Stimulated activated naive B cell treated with anti-CD40 and anti-IgM and Interleukin-4, amounts not matched to agents 10 μg/mL and 1 μg/mL and 100 μg/mL, for 72 hours (primary cell): Measurements from ENCODE around the gene SYT9.
"Not testable (repeated sequence)": the region's sequence is repeated elsewhere in the genome, so short reads cannot be mapped to it uniquely, and the experiment has no call there.

Source experiments
- ATAC-seq, 2 donors: fragments of 150-1000 bp; cut with Tn5 transposase; replicated peaks; 2 replicates each; pipeline ENCODE4 v1.10.0; 2021; ENCODE audit warnings: moderate library complexity in 1 of 2
- DNase-seq: peaks from one replicate; pipeline ENCODE4 v3.0.0; 2021
- H3K27ac Mint-ChIP-seq: one replicate; pipeline ENCODE4 v1.8.0; 2022; ENCODE audit warnings: mild to moderate bottlenecking, mixed read lengths
- H3K27me3 Mint-ChIP-seq, 2 donors: one replicate each; pipeline ENCODE4 v1.8.0; 2022; ENCODE audit warnings: mixed read lengths in 2 of 2
- H3K36me3 Mint-ChIP-seq, 2 donors: one replicate each; pipeline ENCODE4 v1.8.0; 2022; ENCODE audit warnings: mixed read lengths in 2 of 2, mild to moderate bottlenecking in 1 of 2
- H3K4me1 Mint-ChIP-seq, 2 donors: one replicate each; pipeline ENCODE4 v1.8.0; 2022; ENCODE audit warnings: mixed read lengths in 2 of 2, mild to moderate bottlenecking in 1 of 2
- H3K4me3 Mint-ChIP-seq, 2 donors: one replicate each; pipeline ENCODE4 v1.8.0; 2022; ENCODE audit warnings: mild to moderate bottlenecking in 2 of 2, mixed read lengths in 2 of 2, moderate library complexity in 1 of 2
- H3K9me3 Mint-ChIP-seq, 2 donors: one replicate each; pipeline ENCODE4 v1.8.0; 2022; ENCODE audit warnings: mixed read lengths in 2 of 2, mild to moderate bottlenecking in 1 of 2

The SYT9 gene

GRCh38 chr11:7335442-7335841, 83.7 kb downstream of the SYT9 start:
- Mint-ChIP-seq H3K27me3 (peaks cover 30 to 54% of the 10 kb centered on the region in 2 donors), H3K9me3 (peaks cover 15 to 21% of the 10 kb centered on the region in 2 donors)
- not testable (repeated sequence) for H3K4me3 Mint-ChIP-seq, H3K36me3 Mint-ChIP-seq, ATAC-seq, H3K27ac Mint-ChIP-seq, DNase-seq, H3K4me1 Mint-ChIP-seq

GRCh38 chr11:7341551-7341950, 89.8 kb downstream of the SYT9 start:
- H3K27me3 Mint-ChIP-seq = peaks cover 43 to 77% of the 10 kb centered on the region in 2 donors
- no peak for DNase-seq
- ATAC-seq = no peak
- peaks cover 11 to 13% of the 10 kb centered on the region in 2 donors for H3K9me3 Mint-ChIP-seq
- H3K27ac Mint-ChIP-seq = no peak overlapping the region
- no peaks in the 10 kb centered on the region for H3K36me3 Mint-ChIP-seq
- H3K4me3 Mint-ChIP-seq = no peak overlapping the region
- no peaks in the 10 kb centered on the region for H3K4me1 Mint-ChIP-seq

GRCh38 chr11:7347611-7348431, 96.1 kb downstream of the SYT9 start:
- DNase-seq = no peak
- no peak overlapping the region for H3K27ac Mint-ChIP-seq
- no peak for ATAC-seq
- no peak overlapping the region for H3K4me3 Mint-ChIP-seq
- H3K9me3 Mint-ChIP-seq = peaks cover 0 to 2% of the 10 kb centered on the region in 2 donors
- H3K36me3 Mint-ChIP-seq = no peaks in the 10 kb centered on the region
- no peaks in the 10 kb centered on the region for H3K4me1 Mint-ChIP-seq
- H3K27me3 Mint-ChIP-seq = peaks cover 34 to 53% of the 10 kb centered on the region in 2 donors

- H3K4me1 Mint-ChIP-seq = peaks cover 0 to 4% of the 10 kb centered on the region in 2 donors
- no peak for ATAC-seq
- peaks cover 34 to 47% of the 10 kb centered on the region in 2 donors for H3K27me3 Mint-ChIP-seq
- DNase-seq = no peak
- no peaks in the 10 kb centered on the region for H3K9me3 Mint-ChIP-seq
- no peaks in the 10 kb centered on the region for H3K36me3 Mint-ChIP-seq
- no peak overlapping the region for H3K27ac Mint-ChIP-seq
- H3K4me3 Mint-ChIP-seq = no peak overlapping the region
Observed at GRCh38 chr11:7348432-7349304, 97.0 kb downstream of the SYT9 start.

- ATAC-seq (no peak), DNase-seq (no peak)
- Mint-ChIP-seq H3K27ac (no peak overlapping the region), H3K4me1 (peaks cover 0 to 4% of the 10 kb centered on the region in 2 donors), H3K4me3 (no peak overlapping the region), H3K36me3 (no peaks in the 10 kb centered on the region), H3K9me3 (no peaks in the 10 kb centered on the region), H3K27me3 (peaks cover 21 to 25% of the 10 kb centered on the region in 2 donors)
Observed at GRCh38 chr11:7351228-7351627, 99.5 kb downstream of the SYT9 start.

- no peaks in the 10 kb centered on the region for H3K36me3 Mint-ChIP-seq
- H3K9me3 Mint-ChIP-seq = no peaks in the 10 kb centered on the region
- ATAC-seq (peak; percentile 65 to 70), DNase-seq (peak; percentile 8)
- H3K27me3 Mint-ChIP-seq = peaks cover 13 to 24% of the 10 kb centered on the region in 2 donors
- no peak overlapping the region for H3K4me3 Mint-ChIP-seq
- peaks cover 0 to 4% of the 10 kb centered on the region in 2 donors for H3K4me1 Mint-ChIP-seq
- H3K27ac Mint-ChIP-seq = no peak overlapping the region
Observed at GRCh38 chr11:7353100-7353499, 101.4 kb downstream of the SYT9 start.

- H3K4me1 Mint-ChIP-seq = no peaks in the 10 kb centered on the region
- H3K9me3 Mint-ChIP-seq = no peaks in the 10 kb centered on the region
- no peaks in the 10 kb centered on the region for H3K36me3 Mint-ChIP-seq
- DNase-seq = no peak
- peaks cover 13 to 19% of the 10 kb centered on the region in 2 donors for H3K27me3 Mint-ChIP-seq
- no peak overlapping the region for H3K4me3 Mint-ChIP-seq
- H3K27ac Mint-ChIP-seq = no peak overlapping the region
- ATAC-seq = no peak
Observed at GRCh38 chr11:7364660-7365059, 113.0 kb downstream of the SYT9 start.

GRCh38 chr11:7367803-7368202, 116.1 kb downstream of the SYT9 start:
- Mint-ChIP-seq H3K27me3 (peaks cover 18 to 37% of the 10 kb centered on the region in 2 donors), H3K27ac (no peak overlapping the region), H3K36me3 (peaks cover 2 to 3% of the 10 kb centered on the region in 2 donors), H3K9me3 (peaks cover 8% of the 10 kb centered on the region in 2 donors), H3K4me3 (no peak overlapping the region), H3K4me1 (no peaks in the 10 kb centered on the region)
- DNase-seq (no peak), ATAC-seq (no peak)

- H3K27ac Mint-ChIP-seq = no peak overlapping the region
- peaks cover 8 to 18% of the 10 kb centered on the region in 2 donors for H3K9me3 Mint-ChIP-seq
- H3K27me3 Mint-ChIP-seq = peaks cover 50 to 75% of the 10 kb centered on the region in 2 donors
- no peaks in the 10 kb centered on the region for H3K4me1 Mint-ChIP-seq
- ATAC-seq = no peak
- no peak for DNase-seq
- no peak overlapping the region for H3K4me3 Mint-ChIP-seq
- H3K36me3 Mint-ChIP-seq = peaks cover 3 to 5% of the 10 kb centered on the region in 2 donors
Observed at GRCh38 chr11:7376386-7376785, 124.7 kb downstream of the SYT9 start.

- H3K9me3 Mint-ChIP-seq = peaks cover 0 to 3% of the 10 kb centered on the region in 2 donors
- H3K27me3 Mint-ChIP-seq = peaks cover 24 to 49% of the 10 kb centered on the region in 2 donors
- H3K4me3 Mint-ChIP-seq = no peak overlapping the region
- ATAC-seq = peak; percentile 49 to 89
- H3K27ac Mint-ChIP-seq = no peak overlapping the region
- H3K4me1 Mint-ChIP-seq = no peaks in the 10 kb centered on the region
- DNase-seq = peak; percentile 1
- H3K36me3 Mint-ChIP-seq = no peaks in the 10 kb centered on the region
Observed at GRCh38 chr11:7381937-7382336, 130.2 kb downstream of the SYT9 start.

GRCh38 chr11:7383406-7383805, 131.7 kb downstream of the SYT9 start:
- H3K36me3 Mint-ChIP-seq = no peaks in the 10 kb centered on the region
- DNase-seq (no peak), ATAC-seq (peak in 1 of 2 donors; percentile 71)
- H3K27ac Mint-ChIP-seq = no peak overlapping the region
- H3K4me3 Mint-ChIP-seq = no peak overlapping the region
- peaks cover 14 to 39% of the 10 kb centered on the region in 2 donors for H3K27me3 Mint-ChIP-seq
- H3K4me1 Mint-ChIP-seq = no peaks in the 10 kb centered on the region
- peaks cover 0 to 3% of the 10 kb centered on the region in 2 donors for H3K9me3 Mint-ChIP-seq

GRCh38 chr11:7384691-7385090, 133.0 kb downstream of the SYT9 start:
- ATAC-seq (no peak), DNase-seq (no peak)
- Mint-ChIP-seq H3K27ac (no peak overlapping the region), H3K9me3 (peaks cover 0 to 3% of the 10 kb centered on the region in 2 donors), H3K27me3 (peaks cover 10 to 31% of the 10 kb centered on the region in 2 donors), H3K36me3 (no peaks in the 10 kb centered on the region), H3K4me1 (no peaks in the 10 kb centered on the region), H3K4me3 (no peak overlapping the region)

- ATAC-seq (no peak), DNase-seq (no peak)
- no peaks in the 10 kb centered on the region for H3K9me3 Mint-ChIP-seq
- H3K4me3 Mint-ChIP-seq = no peak overlapping the region
- peaks cover 5 to 25% of the 10 kb centered on the region in 2 donors for H3K27me3 Mint-ChIP-seq
- no peaks in the 10 kb centered on the region for H3K4me1 Mint-ChIP-seq
- no peaks in the 10 kb centered on the region for H3K36me3 Mint-ChIP-seq
- no peak overlapping the region for H3K27ac Mint-ChIP-seq
Observed at GRCh38 chr11:7385532-7385931, 133.8 kb downstream of the SYT9 start.
